HepG2 (cell line): Measurements from ENCODE around the gene MST1. TPM values are rescaled to one million over a fixed set of nuclear protein-coding genes. Genes with fewer than 3 reads are reported as not detected.
A peak's percentile ranks its signal among the peaks of the same experiment; 100 is the strongest.

ENCODE experiments used
- ARNT2 ChIP-seq: sonication (generic); formaldehyde crosslinking; IDR thresholded peaks from 2 replicates; pipeline ENCODE4 v1.8.0; 2022; ENCODE audit warnings: mild to moderate bottlenecking, low read depth, missing genetic modification reagents, moderate library complexity
- GTF2F1 ChIP-seq: fragments of 150-350 bp; IDR thresholded peaks from 2 replicates; pipeline ENCODE4 v1.6.1; 2014; ENCODE audit warnings: low read length
- HOMEZ ChIP-seq: IDR thresholded peaks from 2 replicates; pipeline ENCODE4 v1.6.1; 2016; ENCODE audit warnings: low read depth
- KLF13 ChIP-seq: sonication (generic); formaldehyde crosslinking; IDR thresholded peaks from 2 replicates; pipeline ENCODE4 v1.4.0; 2020; ENCODE audit warnings: mild to moderate bottlenecking, missing genetic modification reagents
- MLLT10 ChIP-seq: sonication (generic); formaldehyde crosslinking; IDR thresholded peaks from 2 replicates; pipeline ENCODE4 v1.4.0; 2020; ENCODE audit warnings: missing genetic modification reagents
- NFRKB ChIP-seq: fragments of 450-650 bp; IDR thresholded peaks from 2 replicates; pipeline ENCODE4 v1.6.1; 2017
- ONECUT2 ChIP-seq: sonication (generic); formaldehyde crosslinking; IDR thresholded peaks from 2 replicates; pipeline ENCODE4 v1.4.0; 2020; ENCODE audit warnings: missing genetic modification reagents
- PRPF4 ChIP-seq: fragments of 200-400 bp; formaldehyde crosslinking; IDR thresholded peaks from 2 replicates; pipeline ENCODE4 v1.6.1; 2016; ENCODE audit warnings: low read length, low read depth; ENCODE audit not compliant: poor library complexity, severe bottlenecking
- SNAI1 ChIP-seq: sonication (generic); formaldehyde crosslinking; IDR thresholded peaks from 2 replicates; pipeline ENCODE4 v1.5.0; 2020; ENCODE audit warnings: mild to moderate bottlenecking, missing genetic modification reagents, borderline replicate concordance
- SPEN ChIP-seq: sonication (generic); formaldehyde crosslinking; IDR thresholded peaks from 2 replicates; pipeline ENCODE4 v1.5.1; 2020; ENCODE audit warnings: low read depth, mild to moderate bottlenecking, missing genetic modification reagents
- THYN1 ChIP-seq: sonication (generic); formaldehyde crosslinking; IDR thresholded peaks from 2 replicates; pipeline ENCODE4 v1.8.1; 2023; ENCODE audit warnings: low read depth, mild to moderate bottlenecking, moderate library complexity, missing genetic modification reagents, borderline replicate concordance
- ZBTB7B ChIP-seq: sonication (generic); formaldehyde crosslinking; IDR thresholded peaks from 2 replicates; pipeline ENCODE4 v1.4.0; 2020; ENCODE audit warnings: missing genetic modification reagents
- ZKSCAN8 ChIP-seq: IDR thresholded peaks from 2 replicates; pipeline ENCODE4 v1.6.1; 2016; ENCODE audit warnings: borderline replicate concordance, missing genetic modification reagents, missing compliant biosample characterization
- ZNF30 ChIP-seq: sonication (generic); formaldehyde crosslinking; IDR thresholded peaks from 2 replicates; pipeline ENCODE4 v1.5.0; 2020; ENCODE audit warnings: mild to moderate bottlenecking, missing genetic modification reagents
- ZNF563 ChIP-seq: sonication (generic); formaldehyde crosslinking; IDR thresholded peaks from 2 replicates; pipeline ENCODE4 v1.8.0; 2022; ENCODE audit warnings: mild to moderate bottlenecking, moderate library complexity, missing genetic modification reagents
- ZNF616 ChIP-seq: sonication (generic); formaldehyde crosslinking; IDR thresholded peaks from 2 replicates; pipeline ENCODE4 v1.5.0; 2020; ENCODE audit warnings: low read depth, mild to moderate bottlenecking, missing genetic modification reagents
- ZNF619 ChIP-seq: sonication (generic); formaldehyde crosslinking; IDR thresholded peaks from 2 replicates; pipeline ENCODE4 v1.4.0; 2020; ENCODE audit warnings: mild to moderate bottlenecking, missing genetic modification reagents
- ZNF652 ChIP-seq: IDR thresholded peaks from 2 replicates; pipeline ENCODE4 v1.6.1; 2016; ENCODE audit warnings: low read depth, borderline replicate concordance
- ZNF7 ChIP-seq: IDR thresholded peaks from 2 replicates; pipeline ENCODE4 v1.6.1; 2016; ENCODE audit warnings: missing biosample characterization, missing genetic modification reagents
- ZNF816 ChIP-seq: sonication (generic); formaldehyde crosslinking; IDR thresholded peaks from 2 replicates; pipeline ENCODE4 v1.8.0; 2022; ENCODE audit warnings: missing genetic modification reagents, mild to moderate bottlenecking, borderline replicate concordance
- polyA plus RNA-seq, 8 experiments: library from polyadenylated mRNA; depleted of rRNA in 3 of 8; stranded (reverse) in 7 of 8; unstranded in 1 of 8; fragments of >200 nt; fragmentation: Illumina TruSeq in 4 of 8; extraction: Trizol in 4 of 8; gene quantifications; 2 replicates each; pipeline versions ENCODE4 v1.2.1 to v1.2.3, GENCODE V29; 2011 to 2016; ENCODE audit warnings: low read depth in 4 of 8, missing spikeins in 1 of 8, mixed read lengths in 1 of 8; ENCODE audit not compliant: insufficient read depth in 1 of 8
- total RNA-seq, 5 experiments: library from RNA; depleted of rRNA; stranded (reverse); fragments of >200 nt; fragmentation: Illumina TruSeq; extraction: Trizol; gene quantifications; 2 replicates each; pipeline ENCODE4 v1.2.3, GENCODE V29; 2016; ENCODE audit warnings: low read depth in 1 of 5
- TF ChIP-seq, protein P1 (sequence below): sonication (generic); formaldehyde crosslinking; IDR thresholded peaks from 2 replicates; pipeline ENCODE4 v1.9.0; 2021; ENCODE audit warnings: missing genetic modification reagents, borderline replicate concordance
- TF ChIP-seq, protein P2 (sequence below): sonication (generic); formaldehyde crosslinking; IDR thresholded peaks from 2 replicates; pipeline ENCODE4 v1.5.1; 2020; ENCODE audit warnings: missing genetic modification reagents, mild to moderate bottlenecking, borderline replicate concordance
- TF ChIP-seq, protein P3 (sequence below): sonication (generic); formaldehyde crosslinking; IDR thresholded peaks from 2 replicates; pipeline ENCODE4 v1.4.0; 2020; ENCODE audit warnings: mild to moderate bottlenecking, missing genetic modification reagents

The MST1 gene
- total and polyA plus RNA-seq, 2 of the 13 experiments (the other 11 are each of a cell fraction or from before 2014, with no cell fraction given) = 189 to 452 TPM

GRCh38 chr3:49665822-49666519 is 23.3 kb downstream of the MST1 start (continued):
- TF ChIP-seq GTF2F1 = no peak
- no peak for TF ChIP-seq ZNF652 (CRISPR knock-in tag)
- no peak for TF ChIP-seq HOMEZ (CRISPR knock-in tag)
- TF ChIP-seq ZNF619 (CRISPR knock-in tag) = 0 out of 2 replicates have a peak, but pooled peaks have one; percentile 53
- no peak for TF ChIP-seq ONECUT2
- TF ChIP-seq, protein P1, sequence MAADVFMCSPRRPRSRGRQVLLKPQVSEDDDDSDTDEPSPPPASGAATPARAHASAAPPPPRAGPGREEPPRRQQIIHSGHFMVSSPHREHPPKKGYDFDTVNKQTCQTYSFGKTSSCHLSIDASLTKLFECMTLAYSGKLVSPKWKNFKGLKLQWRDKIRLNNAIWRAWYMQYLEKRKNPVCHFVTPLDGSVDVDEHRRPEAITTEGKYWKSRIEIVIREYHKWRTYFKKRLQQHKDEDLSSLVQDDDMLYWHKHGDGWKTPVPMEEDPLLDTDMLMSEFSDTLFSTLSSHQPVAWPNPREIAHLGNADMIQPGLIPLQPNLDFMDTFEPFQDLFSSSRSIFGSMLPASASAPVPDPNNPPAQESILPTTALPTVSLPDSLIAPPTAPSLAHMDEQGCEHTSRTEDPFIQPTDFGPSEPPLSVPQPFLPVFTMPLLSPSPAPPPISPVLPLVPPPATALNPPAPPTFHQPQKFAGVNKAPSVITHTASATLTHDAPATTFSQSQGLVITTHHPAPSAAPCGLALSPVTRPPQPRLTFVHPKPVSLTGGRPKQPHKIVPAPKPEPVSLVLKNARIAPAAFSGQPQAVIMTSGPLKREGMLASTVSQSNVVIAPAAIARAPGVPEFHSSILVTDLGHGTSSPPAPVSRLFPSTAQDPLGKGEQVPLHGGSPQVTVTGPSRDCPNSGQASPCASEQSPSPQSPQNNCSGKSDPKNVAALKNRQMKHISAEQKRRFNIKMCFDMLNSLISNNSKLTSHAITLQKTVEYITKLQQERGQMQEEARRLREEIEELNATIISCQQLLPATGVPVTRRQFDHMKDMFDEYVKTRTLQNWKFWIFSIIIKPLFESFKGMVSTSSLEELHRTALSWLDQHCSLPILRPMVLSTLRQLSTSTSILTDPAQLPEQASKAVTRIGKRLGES (CRISPR knock-in tag) = no peak
- no peak for TF ChIP-seq ZNF616 (CRISPR knock-in tag)
- no peak for TF ChIP-seq ZNF7 (CRISPR knock-in tag)
- no peak for TF ChIP-seq KLF13 (CRISPR knock-in tag)
- no peak for TF ChIP-seq ZNF30 (CRISPR knock-in tag)
- TF ChIP-seq ZBTB7B (CRISPR knock-in tag) = no peak
- TF ChIP-seq MLLT10 (CRISPR knock-in tag) = no peak
- TF ChIP-seq SNAI1 (CRISPR knock-in tag) = no peak
- TF ChIP-seq, protein P2, sequence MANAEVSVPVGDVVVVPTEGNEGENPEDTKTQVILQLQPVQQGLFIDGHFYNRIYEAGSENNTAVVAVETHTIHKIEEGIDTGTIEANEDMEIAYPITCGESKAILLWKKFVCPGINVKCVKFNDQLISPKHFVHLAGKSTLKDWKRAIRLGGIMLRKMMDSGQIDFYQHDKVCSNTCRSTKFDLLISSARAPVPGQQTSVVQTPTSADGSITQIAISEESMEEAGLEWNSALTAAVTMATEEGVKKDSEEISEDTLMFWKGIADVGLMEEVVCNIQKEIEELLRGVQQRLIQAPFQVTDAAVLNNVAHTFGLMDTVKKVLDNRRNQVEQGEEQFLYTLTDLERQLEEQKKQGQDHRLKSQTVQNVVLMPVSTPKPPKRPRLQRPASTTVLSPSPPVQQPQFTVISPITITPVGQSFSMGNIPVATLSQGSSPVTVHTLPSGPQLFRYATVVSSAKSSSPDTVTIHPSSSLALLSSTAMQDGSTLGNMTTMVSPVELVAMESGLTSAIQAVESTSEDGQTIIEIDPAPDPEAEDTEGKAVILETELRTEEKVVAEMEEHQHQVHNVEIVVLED (CRISPR knock-in tag) = no peak
- TF ChIP-seq PRPF4 = no peak
- TF ChIP-seq ZNF563 (CRISPR knock-in tag) = no peak
- TF ChIP-seq ZKSCAN8 = no peak
- no peak for TF ChIP-seq NFRKB
- peak; percentile 70; the same call in 1 of the 2 replicates for TF ChIP-seq SPEN (CRISPR knock-in tag)
- TF ChIP-seq ZNF816 = no peak
- TF ChIP-seq THYN1 = no peak
- peak; percentile 54; the same call in 1 of the 2 replicates for TF ChIP-seq ARNT2
- TF ChIP-seq, protein P3, sequence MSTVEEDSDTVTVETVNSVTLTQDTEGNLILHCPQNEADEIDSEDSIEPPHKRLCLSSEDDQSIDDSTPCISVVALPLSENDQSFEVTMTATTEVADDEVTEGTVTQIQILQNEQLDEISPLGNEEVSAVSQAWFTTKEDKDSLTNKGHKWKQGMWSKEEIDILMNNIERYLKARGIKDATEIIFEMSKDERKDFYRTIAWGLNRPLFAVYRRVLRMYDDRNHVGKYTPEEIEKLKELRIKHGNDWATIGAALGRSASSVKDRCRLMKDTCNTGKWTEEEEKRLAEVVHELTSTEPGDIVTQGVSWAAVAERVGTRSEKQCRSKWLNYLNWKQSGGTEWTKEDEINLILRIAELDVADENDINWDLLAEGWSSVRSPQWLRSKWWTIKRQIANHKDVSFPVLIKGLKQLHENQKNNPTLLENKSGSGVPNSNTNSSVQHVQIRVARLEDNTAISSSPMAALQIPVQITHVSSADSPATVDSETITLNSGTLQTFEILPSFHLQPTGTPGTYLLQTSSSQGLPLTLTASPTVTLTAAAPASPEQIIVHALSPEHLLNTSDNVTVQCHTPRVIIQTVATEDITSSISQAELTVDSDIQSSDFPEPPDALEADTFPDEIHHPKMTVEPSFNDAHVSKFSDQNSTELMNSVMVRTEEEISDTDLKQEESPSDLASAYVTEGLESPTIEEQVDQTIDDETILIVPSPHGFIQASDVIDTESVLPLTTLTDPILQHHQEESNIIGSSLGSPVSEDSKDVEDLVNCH (CRISPR knock-in tag) = no peak
